DND-41 (cell line): Measurements from ENCODE around the gene MVK.

Experiments
- ATAC-seq: fragments of 200-7000 bp; cut with Tn5 transposase; 3 replicates; pipeline ENCODE4 v1.9.1; 2021; ENCODE audit warnings: low read depth; ENCODE audit not compliant: insufficient read depth
- DNase-seq: peaks from one replicate; pipeline ENCODE4 v3.0.0-alpha.2; 2020
- H2AFZ ChIP-seq: 2 replicates; pipeline ENCODE4 v1.6.0; 2012; ENCODE audit warnings: low read depth, low read length
- H3K27ac ChIP-seq: 2 replicates; pipeline ENCODE4 v1.5.1; 2012; ENCODE audit warnings: low read length, inconsistent platforms
- H3K27me3 ChIP-seq: fragments of 200-600 bp; sonication (generic); 2 replicates; pipeline ENCODE4 v1.6.0; 2012; ENCODE audit warnings: low read length, mild to moderate bottlenecking, inconsistent platforms; ENCODE audit not compliant: insufficient read depth, poor library complexity
- H3K36me3 ChIP-seq: 2 replicates; pipeline ENCODE4 v1.5.1; 2012; ENCODE audit warnings: low read length, inconsistent platforms; ENCODE audit not compliant: insufficient read depth
- H3K4me1 ChIP-seq: 2 replicates; pipeline ENCODE4 v1.5.1; 2012; ENCODE audit warnings: mild to moderate bottlenecking, low read length; ENCODE audit not compliant: insufficient read depth
- H3K4me2 ChIP-seq: 2 replicates; pipeline ENCODE4 v1.6.0; 2012; ENCODE audit warnings: mild to moderate bottlenecking, moderate library complexity, low read length, inconsistent platforms; ENCODE audit not compliant: insufficient read depth
- H3K4me3 ChIP-seq, 2 experiments: fragments of 200-600 bp in 1 of 2; shearing (Covaris generic) in 1 of 2; 2 replicates each; pipeline ENCODE4 v1.5.1; 2012 to 2016; ENCODE audit warnings: inconsistent platforms in 2 of 2, low read length in 2 of 2, mild to moderate bottlenecking in 2 of 2, low read depth in 1 of 2, moderate library complexity in 1 of 2
- H3K79me2 ChIP-seq: 2 replicates; pipeline ENCODE4 v1.6.0; 2012; ENCODE audit warnings: low read length, inconsistent platforms; ENCODE audit not compliant: insufficient read depth
- H3K9ac ChIP-seq: 2 replicates; pipeline ENCODE4 v1.6.0; 2012; ENCODE audit warnings: low read depth, mild to moderate bottlenecking, inconsistent platforms, low read length, moderate library complexity
- H3K9me3 ChIP-seq: 2 replicates; pipeline ENCODE4 v1.5.1; 2012; ENCODE audit warnings: low read length, moderate library complexity, mild to moderate bottlenecking, inconsistent platforms; ENCODE audit not compliant: insufficient read depth, severe bottlenecking
- H4K20me1 ChIP-seq: 2 replicates; pipeline ENCODE4 v1.6.0; 2012; ENCODE audit warnings: low read length; ENCODE audit not compliant: insufficient read depth
- EZH2 ChIP-seq: IDR thresholded peaks from 3 replicates; pipeline ENCODE4 v1.6.1; 2012; ENCODE audit warnings: borderline replicate concordance, low read depth, mild to moderate bottlenecking, moderate library complexity, low read length, inconsistent platforms; ENCODE audit not compliant: severe bottlenecking
- TF ChIP-seq, protein P1 (sequence below): IDR thresholded peaks from 2 replicates; pipeline ENCODE4 v1.5.1; 2012; ENCODE audit warnings: borderline replicate concordance, low read length, moderate library complexity, mild to moderate bottlenecking; ENCODE audit not compliant: poor library complexity, severe bottlenecking; ENCODE audit errors: extremely low read depth

The MVK gene

DNA sequence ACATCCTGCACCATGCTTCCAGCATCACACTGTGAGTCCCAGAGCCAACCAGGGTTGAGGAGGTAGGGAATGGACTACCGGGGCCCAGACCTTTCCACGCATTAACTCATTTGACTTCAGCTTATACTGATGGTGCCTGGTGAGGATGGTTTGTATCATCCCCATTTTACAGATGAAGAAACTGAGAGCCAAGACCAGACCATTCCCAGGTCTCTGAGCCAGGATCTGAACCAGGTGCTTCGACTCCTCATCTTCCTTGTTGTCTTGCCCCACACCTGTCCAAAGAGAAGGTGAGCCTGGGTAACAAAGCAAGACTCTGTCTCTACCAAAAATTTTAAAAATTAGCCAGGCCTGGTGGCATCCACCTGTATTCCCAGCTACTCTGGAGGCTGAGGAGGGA lies 64.4 kb downstream of the MVK start:
- no peak overlapping the region for H3K4me3 ChIP-seq

DNA sequence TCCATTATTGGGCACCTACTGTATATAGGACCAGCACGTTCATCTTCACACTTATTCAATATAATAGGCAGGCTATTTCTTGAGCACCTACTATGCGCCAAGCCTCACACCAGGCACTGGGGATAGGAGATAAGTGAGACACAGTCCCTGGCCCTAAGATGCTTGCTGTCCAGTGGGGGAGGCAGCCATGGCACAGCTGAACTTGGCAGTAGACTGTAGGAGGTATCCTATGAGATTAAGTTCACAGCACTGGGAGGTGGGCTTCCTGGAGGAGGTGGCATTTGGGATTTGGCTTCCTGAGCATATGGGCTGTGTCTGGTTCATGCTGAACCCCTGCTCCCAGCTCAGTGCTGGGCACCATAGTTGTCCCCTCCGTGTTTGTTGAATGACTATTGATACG lies 65.1 kb downstream of the MVK start:
- Histone ChIP-seq H3K4me1 (no peaks in the 10 kb centered on the region), H4K20me1 (no peaks in the 10 kb centered on the region), H3K36me3 (no peaks in the 10 kb centered on the region), H3K4me3 (no peak overlapping the region), H3K79me2 (no peaks in the 10 kb centered on the region), H2AFZ (no peak overlapping the region), H3K27me3 (no peaks in the 10 kb centered on the region), H3K4me2 (no peak overlapping the region), H3K27ac (no peak overlapping the region), H3K9ac (no peak overlapping the region), H3K9me3 (peaks cover 5% of the 10 kb centered on the region)
- TF ChIP-seq, protein P1, sequence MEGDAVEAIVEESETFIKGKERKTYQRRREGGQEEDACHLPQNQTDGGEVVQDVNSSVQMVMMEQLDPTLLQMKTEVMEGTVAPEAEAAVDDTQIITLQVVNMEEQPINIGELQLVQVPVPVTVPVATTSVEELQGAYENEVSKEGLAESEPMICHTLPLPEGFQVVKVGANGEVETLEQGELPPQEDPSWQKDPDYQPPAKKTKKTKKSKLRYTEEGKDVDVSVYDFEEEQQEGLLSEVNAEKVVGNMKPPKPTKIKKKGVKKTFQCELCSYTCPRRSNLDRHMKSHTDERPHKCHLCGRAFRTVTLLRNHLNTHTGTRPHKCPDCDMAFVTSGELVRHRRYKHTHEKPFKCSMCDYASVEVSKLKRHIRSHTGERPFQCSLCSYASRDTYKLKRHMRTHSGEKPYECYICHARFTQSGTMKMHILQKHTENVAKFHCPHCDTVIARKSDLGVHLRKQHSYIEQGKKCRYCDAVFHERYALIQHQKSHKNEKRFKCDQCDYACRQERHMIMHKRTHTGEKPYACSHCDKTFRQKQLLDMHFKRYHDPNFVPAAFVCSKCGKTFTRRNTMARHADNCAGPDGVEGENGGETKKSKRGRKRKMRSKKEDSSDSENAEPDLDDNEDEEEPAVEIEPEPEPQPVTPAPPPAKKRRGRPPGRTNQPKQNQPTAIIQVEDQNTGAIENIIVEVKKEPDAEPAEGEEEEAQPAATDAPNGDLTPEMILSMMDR = no peak
- no peak for TF ChIP-seq EZH2
- DNase-seq = no peak
- ATAC-seq = no peak

More for the DNA sequence above, 64.4 kb downstream of the MVK start:
- no peaks in the 10 kb centered on the region for H3K79me2 ChIP-seq
- no peaks in the 10 kb centered on the region for H3K36me3 ChIP-seq
- no peaks in the 10 kb centered on the region for H3K27me3 ChIP-seq
- no peak for DNase-seq
- no peaks in the 10 kb centered on the region for H3K4me1 ChIP-seq
- no peak overlapping the region for H3K4me2 ChIP-seq
- H3K9me3 ChIP-seq = peaks cover 5% of the 10 kb centered on the region
- H3K27ac ChIP-seq = no peak overlapping the region
- H3K9ac ChIP-seq = no peak overlapping the region
- no peak overlapping the region for H2AFZ ChIP-seq
- no peaks in the 10 kb centered on the region for H4K20me1 ChIP-seq
- no peak for TF ChIP-seq EZH2
- TF ChIP-seq, protein P1 = no peak
- ATAC-seq = no peak

DNA sequence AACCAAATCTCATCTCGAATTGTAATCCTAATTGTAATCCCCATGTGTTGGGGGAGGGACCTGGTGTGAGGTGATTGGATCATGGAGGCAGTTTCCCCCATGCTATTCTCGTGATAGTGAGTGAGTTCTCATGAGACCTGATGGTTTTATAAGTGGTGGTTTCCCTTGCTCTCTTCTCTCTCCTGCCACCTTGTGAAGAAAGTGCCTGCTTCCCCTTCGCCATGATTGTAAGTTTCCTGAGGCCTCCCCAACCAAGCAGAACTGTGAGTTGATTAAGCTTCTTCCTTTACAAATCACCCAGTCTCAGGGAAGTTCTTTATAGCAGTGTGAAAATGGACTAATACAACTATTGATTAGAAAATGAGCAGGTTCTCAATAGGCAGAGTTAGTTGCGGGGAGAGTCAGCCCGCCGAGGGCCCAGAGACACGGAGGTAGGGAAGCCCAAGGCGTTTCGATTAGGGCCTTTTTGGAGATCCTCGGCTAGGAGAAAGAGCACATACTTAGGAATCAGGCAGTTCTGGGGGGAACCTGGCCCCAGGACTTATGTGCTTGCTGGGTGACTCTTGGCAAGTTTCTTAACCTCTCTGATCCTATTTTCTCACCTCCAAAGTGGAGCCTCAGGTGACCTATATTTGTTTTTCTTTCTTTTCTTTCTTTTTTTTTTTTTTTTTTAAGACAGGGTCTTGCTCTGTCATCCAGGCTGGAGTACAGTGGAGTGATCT lies 65.7 kb downstream of the MVK start:
- TF ChIP-seq, protein P1 = no peak
- no peak for TF ChIP-seq EZH2
- H3K4me3 ChIP-seq = no peak overlapping the region
- H3K9ac ChIP-seq = no peak overlapping the region
- no peaks in the 10 kb centered on the region for H3K4me1 ChIP-seq
- ATAC-seq = no peak
- no peak overlapping the region for H3K4me2 ChIP-seq
- H3K79me2 ChIP-seq = no peaks in the 10 kb centered on the region
- H4K20me1 ChIP-seq = no peaks in the 10 kb centered on the region
- no peak overlapping the region for H2AFZ ChIP-seq
- no peaks in the 10 kb centered on the region for H3K36me3 ChIP-seq
- no peak for DNase-seq
- H3K9me3 ChIP-seq = peaks cover 5% of the 10 kb centered on the region
- no peaks in the 10 kb centered on the region for H3K27me3 ChIP-seq
- H3K27ac ChIP-seq = no peak overlapping the region
